Skeletal muscle cell (primary cell): ENCODE data around the gene SNX20.
A peak's percentile ranks its signal among the peaks of the same experiment; 100 is the strongest.

Experiments
- DNase-seq: peaks from one replicate; pipeline ENCODE4 v3.0.0-alpha.2; 2010; ENCODE audit warnings: low read depth
- H3K4me3 ChIP-seq: 2 replicates; pipeline ENCODE4 v1.5.1; 2011; ENCODE audit warnings: low read depth, mild to moderate bottlenecking, control low read depth, low read length, moderate library complexity

The SNX20 gene

DNA sequence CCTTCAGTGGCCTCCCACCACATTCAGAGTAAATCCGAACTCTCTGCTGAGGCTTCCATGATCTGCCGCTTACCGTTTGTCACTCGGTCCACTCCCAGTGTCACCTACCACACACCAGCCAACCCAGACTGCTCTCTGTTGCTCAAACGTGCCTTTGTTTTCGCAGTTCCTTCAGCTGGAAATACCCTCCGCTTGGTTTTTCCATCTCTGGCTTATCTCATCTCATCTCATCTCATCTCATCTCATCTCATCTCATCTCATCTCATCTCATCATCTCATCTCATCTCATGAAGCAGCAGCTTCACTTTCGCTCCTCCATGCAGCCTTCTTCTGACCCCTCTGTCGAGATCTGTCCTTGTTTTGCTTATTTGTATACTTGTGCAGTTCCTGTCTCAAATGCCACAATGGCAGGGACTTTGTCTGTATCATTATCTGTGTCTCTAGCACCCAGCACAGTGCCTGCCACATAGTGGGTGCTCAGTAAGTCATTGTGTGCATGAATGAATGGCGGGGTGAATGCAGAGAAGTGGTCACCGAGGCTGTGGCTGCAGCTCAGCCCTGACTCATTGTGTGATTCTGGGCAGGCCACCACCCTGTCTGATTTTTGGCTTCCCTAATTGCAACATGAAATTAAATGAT is 3.8 kb upstream of the SNX20 start:
- no peak overlapping the region for H3K4me3 ChIP-seq
- no peak for DNase-seq

DNA sequence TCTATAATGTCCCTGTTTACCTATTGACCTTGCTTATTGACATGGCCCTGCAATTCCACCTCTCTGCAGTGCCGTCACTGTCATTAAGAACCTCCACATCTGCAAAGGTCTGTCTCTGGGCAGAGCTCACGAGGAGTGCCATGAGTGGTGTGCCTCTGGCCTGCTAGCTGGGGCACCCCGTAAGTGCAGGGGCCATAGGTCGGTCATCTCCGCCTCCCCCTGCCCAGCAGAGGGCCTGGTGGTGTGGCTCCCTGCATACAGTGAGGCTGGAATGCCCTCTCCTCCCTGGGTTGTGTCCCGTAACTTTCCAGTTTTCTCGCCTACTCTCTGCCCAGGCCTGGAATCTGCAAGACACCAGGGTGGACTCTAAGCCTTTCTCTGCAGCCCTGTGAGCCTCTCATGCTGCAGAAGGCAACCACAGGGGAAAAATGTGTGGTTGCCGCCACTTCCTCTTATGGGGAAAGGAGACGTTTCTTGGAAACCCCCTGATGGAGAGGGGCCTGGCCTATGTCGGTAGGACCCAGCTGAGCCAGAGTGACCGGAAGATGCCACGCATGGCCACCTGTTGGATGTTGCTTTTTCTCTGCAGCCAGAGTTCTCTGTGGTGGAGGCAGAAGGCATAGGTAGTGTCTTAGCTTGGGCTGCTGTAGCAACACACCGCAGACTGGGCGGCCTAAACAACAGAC is 2.7 kb upstream of the SNX20 start:
- H3K4me3 ChIP-seq = no peak overlapping the region
- no peak for DNase-seq

DNA sequence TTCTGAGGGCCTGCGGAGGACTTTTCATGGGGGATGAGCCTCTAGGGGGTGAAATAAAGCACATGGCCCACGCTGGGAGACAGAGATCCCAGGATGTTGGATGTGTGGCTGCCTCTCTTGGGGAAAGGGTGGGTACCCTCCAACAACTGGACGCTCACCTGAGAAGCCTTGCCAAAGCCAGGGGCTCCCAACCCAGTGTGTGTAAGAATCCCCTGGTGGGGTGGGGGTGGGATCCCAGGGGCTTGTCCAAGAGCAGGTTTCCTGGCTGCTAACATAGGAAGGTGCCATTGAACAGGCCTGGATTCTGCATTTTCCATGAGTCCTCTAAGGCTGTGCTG is 587 bp downstream of the SNX20 start:
- no peak overlapping the region for H3K4me3 ChIP-seq

DNA sequence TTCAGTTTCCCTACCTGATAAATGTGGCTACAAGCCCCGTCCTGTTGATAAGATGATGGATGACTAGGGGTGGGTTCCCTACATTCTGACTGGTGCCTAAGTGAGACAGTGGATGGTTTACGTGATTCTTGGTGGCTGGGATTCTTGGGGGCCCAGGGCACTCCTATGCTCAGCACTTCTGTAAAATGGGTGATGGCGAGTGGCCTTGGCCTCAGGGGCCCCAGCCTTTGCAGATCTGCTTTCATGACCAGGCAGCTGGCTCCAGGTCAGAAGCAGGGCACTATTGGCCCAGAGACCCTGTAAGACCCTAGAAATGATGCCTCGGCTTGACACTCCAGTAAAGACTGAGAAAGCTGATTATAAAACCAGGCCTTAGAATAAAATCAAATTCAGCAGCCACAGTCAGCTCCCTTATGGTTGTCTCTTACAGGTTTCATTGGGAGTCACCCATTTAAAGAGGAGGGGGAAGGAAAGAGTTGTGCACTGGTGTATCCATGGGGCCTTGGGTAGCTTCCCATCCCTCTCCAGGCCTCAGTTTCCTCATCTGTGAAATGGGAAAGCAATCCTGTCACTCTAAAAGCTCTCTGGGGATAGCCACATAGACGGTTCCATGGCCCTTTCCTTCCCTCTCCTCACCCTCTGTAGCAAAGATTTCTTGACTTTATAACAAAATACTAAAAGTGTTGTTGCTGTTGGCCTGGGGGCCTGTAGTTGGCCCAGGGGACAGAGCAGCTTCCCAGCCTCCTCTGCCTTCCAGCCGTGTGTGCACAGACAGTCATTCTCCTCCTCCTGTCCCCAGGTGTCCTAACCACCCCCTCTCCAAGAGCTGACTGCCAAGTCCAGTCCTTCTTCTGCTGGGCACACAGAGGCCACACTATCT is 1.2 kb downstream of the SNX20 start:
- no peak overlapping the region for H3K4me3 ChIP-seq
- no peak for DNase-seq

More for the DNA sequence above, 587 bp downstream of the SNX20 start:
- no peak for DNase-seq

DNA sequence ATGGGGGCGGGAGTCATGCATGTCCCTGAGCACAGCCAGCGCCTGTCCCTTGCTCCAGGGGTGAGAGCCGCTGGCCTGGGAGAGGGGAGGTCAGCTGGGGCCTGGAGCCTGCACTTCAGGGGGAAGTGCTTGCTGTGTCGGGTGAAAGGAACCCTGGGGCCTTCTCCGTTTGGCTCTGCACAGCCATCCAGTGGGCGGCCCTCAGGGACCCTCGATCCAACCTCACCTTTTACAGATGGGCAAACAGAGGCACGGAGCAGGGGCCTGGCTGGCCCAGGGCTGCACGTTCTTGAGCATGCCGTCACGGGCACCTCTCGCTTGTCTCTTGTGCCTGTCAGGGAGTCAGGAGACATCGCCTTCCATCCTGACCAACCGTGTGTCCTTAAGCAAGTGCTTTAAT is 1.8 kb downstream of the SNX20 start:
- DNase-seq = no peak
- no peak overlapping the region for H3K4me3 ChIP-seq

DNA sequence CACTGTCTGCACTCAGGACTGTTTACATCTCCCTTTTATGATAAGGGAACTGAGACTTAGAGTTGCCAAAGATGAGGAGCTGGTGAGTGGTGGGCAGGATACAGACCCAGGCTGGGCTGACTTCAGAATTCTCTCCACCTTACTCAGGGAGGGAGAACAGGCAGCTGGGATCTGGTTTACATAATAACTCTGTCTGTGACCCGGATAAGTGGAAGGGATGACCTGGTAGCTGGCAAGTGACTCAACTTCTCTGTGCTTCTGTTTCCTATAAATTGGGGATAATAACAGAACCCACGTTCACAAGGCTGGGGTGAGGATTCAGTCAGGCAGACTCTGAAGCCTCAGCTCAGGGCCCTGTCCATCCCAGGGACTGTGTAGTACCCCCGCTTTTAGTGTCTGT is 2.6 kb downstream of the SNX20 start:
- no peak for DNase-seq
- no peak overlapping the region for H3K4me3 ChIP-seq

DNA sequence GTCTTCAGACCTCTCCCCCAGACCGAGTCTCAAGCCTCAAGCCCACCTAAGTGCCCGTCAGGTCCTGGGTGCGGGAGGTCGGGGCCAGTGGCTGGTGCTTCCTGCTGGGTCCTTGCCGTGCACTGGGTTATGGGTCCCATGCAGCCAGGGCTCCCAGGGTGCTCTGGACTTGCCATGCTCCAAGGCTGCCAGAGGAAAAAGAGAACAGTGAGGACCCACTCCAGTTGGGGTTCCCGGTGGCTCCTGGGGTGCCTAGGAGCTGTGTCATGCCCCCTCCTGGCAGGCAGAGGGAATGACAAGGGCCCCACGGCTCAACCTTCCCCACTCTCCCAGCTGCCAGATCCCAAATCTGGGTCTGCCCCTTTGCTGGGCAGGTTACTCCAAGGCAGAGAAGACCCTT is 3.8 kb downstream of the SNX20 start:
- no peak for DNase-seq
- H3K4me3 ChIP-seq = no peak overlapping the region

DNA sequence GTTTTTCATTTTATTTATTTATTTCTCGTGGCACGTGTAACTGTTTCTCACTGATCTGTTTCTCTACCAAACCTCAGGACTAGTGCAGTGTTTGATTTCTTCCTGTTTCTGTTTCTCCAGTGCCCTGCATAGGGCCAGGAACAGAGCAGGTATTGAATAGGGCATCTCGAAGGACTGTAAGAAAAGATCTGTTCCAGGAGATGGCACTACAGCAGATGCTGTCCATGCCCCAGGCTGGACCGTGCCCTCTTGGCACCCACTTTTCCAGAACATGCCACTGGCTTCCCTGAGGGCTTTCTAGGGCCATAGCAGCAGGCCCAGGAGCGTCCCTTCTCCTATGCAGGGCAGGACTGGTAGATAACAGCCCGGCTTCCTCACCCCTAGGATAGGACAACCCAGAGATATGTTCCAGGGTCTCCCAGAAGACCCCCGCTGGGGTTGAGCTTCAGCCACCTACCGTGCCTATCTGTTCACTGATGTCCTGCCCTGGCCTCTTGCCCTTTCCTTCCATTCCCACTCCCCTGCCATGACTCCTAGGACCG is 4.4 kb downstream of the SNX20 start:
- DNase-seq = no peak
- H3K4me3 ChIP-seq = no peak overlapping the region

DNA sequence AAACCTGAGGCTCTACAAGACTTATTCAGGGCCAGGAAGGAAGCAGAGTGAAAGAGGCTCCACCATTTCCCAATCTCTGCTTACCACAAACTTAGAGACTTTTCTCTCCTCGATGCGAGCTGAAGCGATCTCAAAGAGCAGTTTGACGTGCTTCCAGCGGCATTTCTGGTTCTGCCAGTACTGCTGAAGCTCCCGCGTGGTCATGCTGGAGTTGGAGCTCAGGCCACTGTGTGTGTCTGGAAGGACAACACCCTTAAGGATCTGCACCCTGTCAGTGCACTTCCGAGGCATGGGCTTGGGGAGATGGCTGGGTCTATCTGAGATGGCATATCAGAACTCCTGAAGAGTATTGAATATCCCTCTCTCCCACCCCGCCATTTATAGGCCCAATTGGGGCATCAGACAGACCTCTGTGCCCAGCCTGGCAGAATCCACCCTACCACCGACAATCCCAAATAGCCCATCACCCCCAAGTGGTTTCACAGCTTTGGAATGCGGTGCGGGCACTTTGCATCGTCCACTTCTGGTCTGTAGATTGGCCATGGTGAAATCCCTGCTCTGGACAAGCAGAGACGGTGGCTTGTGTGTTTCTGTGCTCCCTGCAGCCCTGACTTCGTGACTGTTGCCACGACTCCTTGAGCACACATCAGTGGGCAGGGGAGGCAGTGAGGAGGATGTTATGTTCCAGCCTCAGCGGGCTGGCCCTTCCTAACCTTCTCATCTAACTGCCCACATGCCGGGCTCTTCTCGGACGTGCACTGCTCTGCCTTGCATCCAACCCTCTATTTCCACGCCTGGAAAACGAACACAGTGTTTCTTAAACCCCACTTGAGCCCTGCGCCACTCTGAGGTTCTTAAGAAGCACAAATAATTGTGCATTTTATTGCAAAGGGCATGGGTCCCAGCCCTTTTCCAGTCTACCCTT is 5.2 kb downstream of the SNX20 start:
- no peak for DNase-seq
- H3K4me3 ChIP-seq = no peak overlapping the region

DNA sequence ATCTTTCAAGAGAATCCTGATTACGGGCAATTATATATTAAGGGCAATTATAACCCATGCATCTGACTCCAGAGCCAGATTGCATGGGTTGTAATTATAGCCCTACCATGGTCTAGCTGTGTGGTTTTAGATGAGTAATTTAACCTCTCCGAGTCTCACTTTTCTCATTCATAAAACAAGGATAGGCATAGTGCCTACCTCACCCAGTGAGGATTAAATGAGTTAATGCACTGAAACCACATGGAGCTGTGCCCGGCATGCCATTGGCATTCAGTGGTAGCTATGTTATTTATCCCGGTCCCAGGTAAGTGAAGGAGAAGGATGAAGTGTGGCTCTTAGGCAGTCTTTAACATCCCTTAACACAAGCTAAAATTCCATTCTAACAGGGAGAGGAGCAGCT is 6.3 kb downstream of the SNX20 start:
- no peak for DNase-seq
- no peak overlapping the region for H3K4me3 ChIP-seq

DNA sequence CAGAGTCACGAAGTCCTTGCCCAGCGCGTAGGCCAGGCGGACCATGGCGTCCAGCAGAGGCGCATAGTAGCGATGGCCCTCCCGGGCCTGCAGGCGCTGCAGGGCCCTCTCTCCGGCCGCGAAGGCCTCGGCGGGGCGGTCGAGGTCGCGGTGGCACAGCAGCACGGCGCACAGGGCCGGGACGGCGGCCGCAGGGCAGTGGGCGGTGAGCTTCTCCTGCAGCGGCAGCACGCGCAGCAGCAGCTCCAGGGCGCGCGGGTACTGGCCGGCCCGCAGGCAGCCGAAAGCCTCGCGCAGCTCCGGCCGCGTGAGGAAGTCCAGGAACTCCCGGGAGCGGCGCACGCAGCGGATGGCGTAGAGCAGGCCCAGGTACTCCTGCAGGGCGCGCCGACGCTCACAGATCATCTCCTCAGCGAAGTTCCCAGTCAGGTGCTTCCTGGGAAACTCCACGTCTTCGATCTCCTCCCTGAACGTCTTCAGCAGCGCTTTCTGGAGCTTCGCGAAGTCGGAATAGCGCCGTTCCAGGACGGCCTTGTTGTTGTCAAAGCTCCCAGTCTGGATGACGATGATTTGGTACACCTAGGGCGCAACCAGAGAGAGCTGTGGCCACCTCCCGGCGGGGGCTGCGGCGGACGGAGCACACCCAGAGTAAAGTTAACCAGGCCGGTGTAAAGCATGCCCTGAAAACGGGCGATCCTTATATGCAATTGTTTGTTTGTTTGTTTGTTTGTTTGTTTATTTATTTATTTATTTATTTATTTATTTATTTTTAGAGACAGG is 7.4 kb downstream of the SNX20 start:
- no peak for DNase-seq
- H3K4me3 ChIP-seq = no peak overlapping the region

DNA sequence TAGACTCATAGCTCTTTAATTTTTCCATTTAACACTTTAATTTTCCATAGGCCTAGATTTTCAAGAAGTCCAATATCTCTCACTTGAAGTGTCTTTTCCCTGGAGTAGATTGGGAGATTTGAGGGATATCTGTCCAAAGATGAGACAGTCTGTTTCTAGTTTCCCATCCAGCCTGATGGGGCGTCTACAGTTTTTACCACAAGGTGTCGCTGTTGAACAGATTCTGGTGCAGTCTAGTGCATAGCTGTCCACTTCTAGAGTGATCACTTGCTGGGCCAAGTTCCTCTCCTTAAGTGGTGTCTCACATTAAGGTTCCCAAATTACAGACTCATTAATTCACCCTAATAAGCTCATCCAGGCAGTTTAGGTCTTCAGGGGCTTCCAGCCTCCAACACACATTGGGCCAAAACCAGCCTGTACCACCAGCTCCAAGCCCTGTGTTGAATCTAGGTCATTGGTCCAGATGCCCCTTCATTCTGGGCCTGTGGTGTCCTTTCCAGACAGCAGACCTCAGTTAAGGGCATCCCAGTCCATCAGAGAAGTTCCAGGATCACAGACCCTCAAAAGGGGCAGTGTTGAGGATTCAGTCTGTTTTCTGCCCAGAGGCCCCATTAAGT is 9.4 kb downstream of the SNX20 start:
- no peak overlapping the region for H3K4me3 ChIP-seq
- no peak for DNase-seq

DNA sequence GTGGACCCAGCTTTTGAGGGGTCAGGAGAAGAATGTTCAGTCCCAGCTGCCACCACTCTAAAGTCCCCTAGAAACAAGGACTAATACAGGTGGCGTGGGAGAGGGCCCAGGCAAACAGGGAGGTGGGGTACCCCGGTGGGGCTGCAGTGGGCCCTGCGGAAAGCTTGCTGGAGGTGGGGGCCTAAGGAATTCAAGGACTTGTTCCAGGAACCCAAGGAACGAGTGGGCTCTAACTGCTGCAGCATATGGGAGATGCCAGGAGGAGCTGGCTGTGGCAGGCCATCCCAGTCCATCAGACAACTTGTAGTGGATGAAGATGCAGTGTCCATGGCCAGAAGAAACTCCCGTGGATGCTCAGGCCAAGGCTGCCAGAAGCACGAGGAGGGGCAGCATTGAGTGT is 10.6 kb downstream of the SNX20 start:
- no peak overlapping the region for H3K4me3 ChIP-seq
- DNase-seq = no peak

DNA sequence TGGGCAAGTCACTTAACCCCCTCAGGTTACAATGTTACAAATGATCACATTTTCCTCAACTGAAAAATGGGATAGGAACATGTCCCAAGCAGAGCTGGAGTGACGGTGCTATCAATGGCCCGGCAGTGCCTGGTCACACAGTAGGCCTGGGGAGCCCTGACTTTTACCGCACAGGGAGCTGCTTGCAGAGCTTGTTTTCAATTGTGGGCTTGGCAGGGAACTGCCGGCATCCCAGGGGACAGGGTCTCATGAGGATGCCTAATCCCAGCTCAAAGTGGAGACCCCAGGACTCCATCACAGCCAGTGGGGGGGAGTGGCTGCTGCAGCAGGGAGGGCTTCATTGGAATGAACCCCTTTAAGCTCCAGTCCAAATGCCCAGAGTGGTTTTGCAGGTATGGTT is 11.4 kb downstream of the SNX20 start:
- H3K4me3 ChIP-seq = no peak overlapping the region
- DNase-seq = no peak

DNA sequence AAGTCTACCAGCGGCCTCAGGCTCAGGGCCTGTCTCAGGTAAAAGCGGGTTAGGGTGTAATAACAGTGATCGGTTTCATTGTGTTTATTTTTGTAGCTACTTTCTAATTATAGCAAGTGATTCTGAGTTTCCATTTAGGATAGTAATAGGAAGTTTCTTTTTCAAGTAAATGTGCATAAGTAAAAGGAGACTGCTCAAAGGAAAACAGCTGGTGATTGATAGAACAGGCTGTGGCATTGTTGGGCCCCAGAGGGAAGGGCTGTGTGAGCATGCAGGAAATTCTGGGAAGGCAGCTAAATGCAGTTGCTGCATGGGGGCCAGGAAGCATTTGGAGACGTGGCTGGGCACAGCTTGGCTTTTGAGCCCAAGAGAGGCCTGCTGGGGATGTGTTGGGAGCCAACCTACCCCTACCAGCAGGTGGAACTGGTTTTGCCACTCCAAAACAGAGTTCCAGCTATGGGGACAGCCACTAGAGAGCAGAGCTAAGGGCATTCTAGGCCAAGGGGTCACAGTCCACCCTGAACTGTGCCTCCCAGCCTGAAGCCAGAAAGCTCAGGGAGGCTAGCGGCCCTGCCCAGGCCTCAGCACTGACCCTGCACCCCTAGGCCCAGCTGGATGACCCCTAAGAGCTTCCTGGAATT is 12.6 kb downstream of the SNX20 start:
- H3K4me3 ChIP-seq = no peak overlapping the region
- peak; percentile 6 for DNase-seq

DNA sequence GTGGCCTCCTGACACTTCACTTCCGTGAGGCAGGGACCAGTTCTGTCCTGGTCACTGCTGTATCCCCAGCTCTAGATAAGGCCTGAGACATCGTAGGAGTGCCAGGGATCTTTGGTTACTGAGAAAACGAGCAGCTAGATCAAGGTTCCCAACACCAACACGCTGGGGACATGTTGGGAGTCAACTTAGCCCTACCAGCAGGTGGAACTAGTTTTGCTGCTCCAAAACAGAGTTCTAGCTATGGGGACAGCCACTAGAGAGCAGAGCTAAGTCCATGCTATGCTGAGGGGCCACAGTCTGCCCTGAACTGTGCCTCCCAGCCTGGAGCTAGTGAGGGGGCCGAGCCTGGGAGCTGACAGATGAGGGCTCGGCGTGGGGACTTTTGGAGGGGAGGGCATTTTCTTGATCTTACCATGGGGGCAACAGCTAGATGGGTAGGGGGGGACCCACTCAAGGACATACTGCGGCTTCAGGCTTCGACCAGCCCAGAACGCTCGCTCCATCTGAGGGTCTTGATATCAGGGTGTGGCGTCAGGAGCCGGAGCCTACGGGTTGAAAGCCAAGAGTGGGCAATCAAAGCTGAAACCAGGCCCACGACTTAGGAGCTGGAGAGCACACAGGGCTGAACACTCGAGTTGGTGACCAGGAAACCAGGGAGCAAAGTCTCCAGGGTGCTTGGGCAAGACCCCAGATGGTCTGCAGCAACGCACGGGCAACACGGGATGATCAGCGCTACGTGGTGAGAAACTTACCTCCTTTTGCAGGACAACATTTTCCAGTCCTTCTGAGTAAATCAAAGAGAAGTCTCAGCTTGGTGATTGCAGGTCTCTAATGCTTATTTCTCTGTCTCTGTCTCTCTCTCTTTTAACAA is 13.4 kb downstream of the SNX20 start:
- no peak for DNase-seq
- no peak overlapping the region for H3K4me3 ChIP-seq
